Hematopoietic multipotent progenitor cell treated with erythropoietin and hydrocortisone succinate and interleukin-3 and kit ligand, for 15 days (in vitro differentiated cells): ENCODE results near the gene DUOXA1.
"Not testable (repeated sequence)": the region's sequence is repeated elsewhere in the genome, so short reads cannot be mapped to it uniquely, and the experiment has no call there.

Experiments
- DNase-seq: peaks from one replicate; pipeline ENCODE4 v3.0.0-alpha.2; 2015; ENCODE audit warnings: low spot score

The DUOXA1 gene

GRCh38 chr15:45112591-45113379 is 16.9 kb downstream of the DUOXA1 start:
- DNase-seq = no peak

- DNase-seq = no peak
Measured at GRCh38 chr15:45112143-45112590, 17.5 kb downstream of the DUOXA1 start.

- DNase-seq = no peak
Measured at GRCh38 chr15:45111390-45112142, 18.1 kb downstream of the DUOXA1 start.

- DNase-seq = no peak
Measured at GRCh38 chr15:45110256-45110820, 19.3 kb downstream of the DUOXA1 start.

GRCh38 chr15:45107941-45108630 is 21.6 kb downstream of the DUOXA1 start:
- DNase-seq = no peak

- DNase-seq = no peak
Measured at GRCh38 chr15:45106002-45106790, 23.5 kb downstream of the DUOXA1 start.

GRCh38 chr15:45105586-45105985 is 24.1 kb downstream of the DUOXA1 start:
- DNase-seq = no peak

- DNase-seq = not testable (repeated sequence)
Measured at GRCh38 chr15:45104170-45104569, 25.5 kb downstream of the DUOXA1 start.

- DNase-seq = no peak
Measured at GRCh38 chr15:45102226-45102625, 27.5 kb downstream of the DUOXA1 start.

GRCh38 chr15:45101749-45102148 is 27.9 kb downstream of the DUOXA1 start:
- no peak for DNase-seq

- no peak for DNase-seq
Measured at GRCh38 chr15:45100884-45101625, 28.6 kb downstream of the DUOXA1 start.

GRCh38 chr15:45099549-45100165 is 30.0 kb downstream of the DUOXA1 start:
- no peak for DNase-seq

GRCh38 chr15:45097466-45097865 is 32.2 kb downstream of the DUOXA1 start:
- DNase-seq = no peak

GRCh38 chr15:45095661-45096060 is 34.0 kb downstream of the DUOXA1 start:
- DNase-seq = no peak

- no peak for DNase-seq
Measured at GRCh38 chr15:45094358-45094730, 35.3 kb downstream of the DUOXA1 start.

GRCh38 chr15:45093622-45094357 is 35.9 kb downstream of the DUOXA1 start:
- no peak for DNase-seq

GRCh38 chr15:45093013-45093412 is 36.7 kb downstream of the DUOXA1 start:
- no peak for DNase-seq

- DNase-seq = no peak
Measured at GRCh38 chr15:45091576-45091975, 38.1 kb downstream of the DUOXA1 start.

- DNase-seq = no peak
Measured at GRCh38 chr15:45091161-45091560, 38.5 kb downstream of the DUOXA1 start.
